GM12878 (cell line): ENCODE results near the gene ATP5PO. TPM values are rescaled to one million over a fixed set of nuclear protein-coding genes. Genes with fewer than 3 reads are reported as not detected.
A peak's percentile ranks its signal among the peaks of the same experiment; 100 is the strongest.

ENCODE experiments used
- ATAC-seq: fragments of 200-7000 bp; cut with Tn5 transposase; 3 replicates; pipeline ENCODE4 v1.9.1; 2020; ENCODE audit warnings: mild to moderate bottlenecking, moderate library complexity
- BruUV-seq: library from RNA; stranded (reverse); fragments of 400-500 nt; replicated peaks from 2 replicates; lab custom pipeline; 2021; lab: Mats Ljungman, UMichigan
- CTCF ChIA-PET: fragments of 300-600 bp; sonication (Branson Sonifier 250); formaldehyde crosslinking; extraction: SDS; loops from one replicate; lab custom pipeline; 2021; ENCODE audit warnings: inconsistent platforms; lab: Yijun Ruan, JAX
- POLR2A ChIA-PET: fragments of 350-600 bp; formaldehyde crosslinking; extraction: SDS; loops from one replicate; lab custom pipeline; 2021; ENCODE audit warnings: inconsistent platforms; lab: Charles Lee
- RAD21 ChIA-PET: fragments of 300-600 bp; sonication (Branson Sonifier 250); formaldehyde crosslinking; loops from one replicate; lab custom pipeline; 2023; ENCODE audit warnings: antibody characterized with exemption; ENCODE audit not compliant: unreplicated experiment; lab: Charles Lee
- SMC1A ChIA-PET: fragments of 300-600 bp; sonication (Branson Sonifier 250); formaldehyde crosslinking; loops from one replicate; lab custom pipeline; 2023; ENCODE audit not compliant: unreplicated experiment, uncharacterized antibody; lab: Charles Lee
- DNase-seq: peaks from one replicate; pipeline ENCODE4 v3.0.0-alpha.2; 2011; ENCODE audit warnings: low read depth, low spot score
- FAIRE-seq: peaks from 3 replicates; lab custom pipeline; 2011; peaks lifted over from hg19 to GRCh38; lab: Jason Lieb, UNC
- H2AFZ ChIP-seq: 2 replicates; pipeline ENCODE4 v1.6.0; 2011; ENCODE audit warnings: low read depth, low read length, control low read depth; ENCODE audit not compliant: control insufficient read depth
- H3K27ac ChIP-seq: 2 replicates; pipeline ENCODE4 v1.5.1; 2011; ENCODE audit warnings: control low read depth; ENCODE audit not compliant: control insufficient read depth, insufficient read depth
- H3K27me3 ChIP-seq, 2 experiments: replicated peaks in 1 of 2; 2 replicates each; pipeline versions ENCODE4 v1.6.0 to v1.6.1; 2011; ENCODE audit warnings: low read length in 1 of 2; ENCODE audit not compliant: control insufficient read depth in 2 of 2, insufficient read depth in 2 of 2
- H3K36me3 ChIP-seq, 2 experiments: 2 replicates each; pipeline ENCODE4 v1.5.1; 2011; ENCODE audit warnings: low read length in 1 of 2; ENCODE audit not compliant: control insufficient read depth in 2 of 2, insufficient read depth in 2 of 2
- H3K4me1 ChIP-seq: 2 replicates; pipeline ENCODE4 v1.6.1; 2011; ENCODE audit warnings: mild to moderate bottlenecking, low read length, moderate library complexity, mixed read lengths; ENCODE audit not compliant: control insufficient read depth, insufficient read depth
- H3K4me2 ChIP-seq: 2 replicates; pipeline ENCODE4 v1.6.0; 2011; ENCODE audit warnings: control low read depth; ENCODE audit not compliant: control insufficient read depth, insufficient read depth
- H3K4me3 ChIP-seq: fragments of 200-600 bp; sonication (generic); 2 replicates; pipeline ENCODE4 v1.5.1; 2016
- H3K79me2 ChIP-seq: 2 replicates; pipeline ENCODE4 v1.6.0; 2011; ENCODE audit warnings: low read length; ENCODE audit not compliant: control insufficient read depth, insufficient read depth
- H3K9ac ChIP-seq: 2 replicates; pipeline ENCODE4 v1.8.0; 2011; ENCODE audit warnings: low read length, control low read depth, mixed read lengths; ENCODE audit not compliant: control insufficient read depth, insufficient read depth
- H3K9me3 ChIP-seq: replicated peaks from 3 replicates; pipeline ENCODE4 v1.5.1; 2011; ENCODE audit warnings: mild to moderate bottlenecking, low read length; ENCODE audit not compliant: control insufficient read depth, insufficient read depth
- H4K20me1 ChIP-seq: 2 replicates; pipeline ENCODE4 v1.6.0; 2011; ENCODE audit not compliant: control insufficient read depth, insufficient read depth
- CHD2 ChIP-seq: IDR thresholded peaks from 2 replicates; pipeline ENCODE4 v1.6.1; 2011; ENCODE audit warnings: low read depth, low read length, improper control_type of control experiment, borderline replicate concordance
- IKZF1 ChIP-seq: fragments of 450-650 bp; conservative IDR thresholded peaks from 2 replicates; pipeline ENCODE4 v1.6.1; 2017; ENCODE audit warnings: antibody characterized with exemption, mild to moderate bottlenecking
- POLR2AphosphoS5 ChIP-seq: IDR thresholded peaks from 2 replicates; pipeline ENCODE4 v1.6.1; 2011; ENCODE audit warnings: mild to moderate bottlenecking, low read length, inconsistent platforms
- REST ChIP-seq: IDR thresholded peaks from 2 replicates; pipeline ENCODE4 v1.6.1; 2012; ENCODE audit warnings: mild to moderate bottlenecking, low read depth, low read length
- SRF ChIP-seq, 2 experiments: IDR thresholded peaks; 2 replicates each; pipeline ENCODE4 v1.6.1; 2011; ENCODE audit warnings: low read depth in 2 of 2, low read length in 2 of 2, mild to moderate bottlenecking in 1 of 2, moderate library complexity in 1 of 2
- STAT1 ChIP-seq: fragments of 450-650 bp; conservative IDR thresholded peaks from 2 replicates; pipeline ENCODE4 v1.6.1; 2014; ENCODE audit warnings: antibody characterized with exemption, mild to moderate bottlenecking
- WGBS: methylation state at CpG from one replicate; pipeline ENCODE4 v1.1.6; 2016; ENCODE audit warnings: low lambda C conversion rate; ENCODE audit not compliant: insufficient replicate concordance, insufficient coverage; ENCODE audit errors: missing lambda C conversion rate; 5-methylcytosine and 5-hydroxymethylcytosine counted together
- in situ Hi-C: fragments of 300-500 bp; cut with MboI; formaldehyde crosslinking; loops from 9 replicates; pipeline ENCODE4 v1.14.3; 2018; ENCODE audit warnings: mixed read lengths
- intact Hi-C: fragments of 100-400 bp; cut with micrococcal nuclease; formaldehyde crosslinking; loops from one replicate; pipeline ENCODE4 v1.14.2; 2022; ENCODE audit not compliant: unreplicated experiment
- polyA plus RNA-seq, 11 experiments: library from polyadenylated mRNA; depleted of rRNA in 4 of 11; unstranded in 6 of 11; stranded (reverse) in 5 of 11; fragments of >200 nt; fragmentation: Nextera tagmentation in 4 of 11; fragmentation: Illumina TruSeq in 1 of 11; extraction: Ambion mirVana in 4 of 11; extraction: Trizol in 1 of 11; gene quantifications; 1 replicate in 1 of 11; 2 replicates in 10 of 11; pipeline versions ENCODE4 v1.2.1 to v1.2.3, GENCODE V29; 2011 to 2016; ENCODE audit warnings: inconsistent platforms in 2 of 11, missing spikeins in 2 of 11, low read depth in 1 of 11
- total RNA-seq, 4 experiments: library from RNA; depleted of rRNA in 3 of 4; stranded (reverse); fragments of >200 nt in 3 of 4; fragmentation: Illumina TruSeq in 1 of 4; extraction: Trizol in 1 of 4; gene quantifications; 2 replicates each; pipeline versions ENCODE4 v1.2.1 to v1.2.3, GENCODE V29; 2013 to 2021

The ATP5PO gene
- total and polyA plus RNA-seq, 10 of the 15 experiments (the other 5 are each of a cell fraction or from before 2014, with no cell fraction given), result 251 to 1,656 (median 470) TPM

- TF ChIP-seq STAT1, result no peak
- TF ChIP-seq POLR2AphosphoS5, result no peak
- CTCF ChIA-PET, result interaction anchor here (0.6 to 1.9 kb wide), 3 partner anchors 11 to 137 kb away, joined by 3 to 13 read pairs (median 4); no protein-coding TSS in a partner anchor
- in situ Hi-C loops, result no loop called here
- no peak overlapping the region for H3K4me2 ChIP-seq
- no peak for FAIRE-seq
- RAD21 ChIA-PET, result interaction anchor here (2.4 kb wide), 1 partner anchor 20 kb away, joined by 12 read pairs; no protein-coding TSS in a partner anchor
- H2AFZ ChIP-seq, result no peak overlapping the region
- 100% methylated on average over 1 of the region's 1 CpG for WGBS
- H3K27me3 ChIP-seq, result no peaks in the 10 kb centered on the region
- no peaks in the 10 kb centered on the region for H3K36me3 ChIP-seq
- peaks cover 2% of the 10 kb centered on the region; the same call in 2 of the 3 replicates for H3K9me3 ChIP-seq
- H3K9ac ChIP-seq, result no peak overlapping the region
- no peak overlapping the region for H3K4me3 ChIP-seq
- peaks cover 26% of the 10 kb centered on the region for H3K4me1 ChIP-seq
- no peak for ATAC-seq
- POLR2A ChIA-PET, result interaction anchor here (1.0 kb wide), 1 partner anchor 10 kb away, joined by 5 read pairs; no protein-coding TSS in a partner anchor
- SMC1A ChIA-PET, result interaction anchor here (0.8 to 4.6 kb wide), 5 partner anchors 8 to 29 kb away, joined by 3 to 23 read pairs (median 4); no protein-coding TSS in a partner anchor
- H3K27ac ChIP-seq, result no peak overlapping the region
- BruUV-seq, result no TSS peak
- H4K20me1 ChIP-seq, result no peaks in the 10 kb centered on the region
- no peaks in the 10 kb centered on the region for H3K79me2 ChIP-seq
- intact Hi-C loops, result no loop called here
- DNase-seq, result no peak
These were observed 28.7 kb upstream of the ATP5PO start for GRCh38 chr21:33944185-33944763.

- BruUV-seq, result no TSS peak
- Histone ChIP-seq H2AFZ (no peak overlapping the region), H3K27me3 (no peaks in the 10 kb centered on the region), H3K4me3 (no peak overlapping the region), H4K20me1 (no peaks in the 10 kb centered on the region), H3K4me1 (peaks cover 16% of the 10 kb centered on the region), H3K36me3 (no peaks in the 10 kb centered on the region), H3K27ac (no peak overlapping the region), H3K79me2 (no peaks in the 10 kb centered on the region), H3K9me3 (peaks cover 2% of the 10 kb centered on the region; the same call in 2 of the 3 replicates), H3K4me2 (no peak overlapping the region), H3K9ac (no peak overlapping the region)
- ATAC-seq, result no peak
- ChIA-PET CTCF (interaction anchor here (0.8 to 1.9 kb wide), 4 partner anchors 10 to 78 kb away, joined by 3 to 13 read pairs (median 4); no protein-coding TSS in a partner anchor), POLR2A (interaction anchor here (0.5 to 1.2 kb wide), 5 partner anchors 9 to 398 kb away, joined by 3 to 6 read pairs (median 4); no protein-coding TSS in a partner anchor), SMC1A (interaction anchor here (1.1 to 4.6 kb wide), 8 partner anchors 9 to 258 kb away, joined by 3 to 24 read pairs (median 4); no protein-coding TSS in a partner anchor), RAD21 (interaction anchor here (1.0 to 1.6 kb wide), 3 partner anchors 10 to 32 kb away, joined by 3 to 16 read pairs (median 4); no protein-coding TSS in a partner anchor)
- DNase-seq, result no peak
- FAIRE-seq, result peak; percentile 13
- in situ Hi-C loops (no loop called here), intact Hi-C loops (no loop called here)
- WGBS, result 88% methylated on average over 2 of the region's 2 CpGs
- TF ChIP-seq REST (no peak), IKZF1 (no peak), CHD2 (no peak), SRF (IDR thresholded peaks at IDR 0.05; ENCODE audit: low read depth in 2 of 2, low read length in 2 of 2) (no peak)
These were observed 27.7 kb upstream of the ATP5PO start for GRCh38 chr21:33943293-33943692.
